ENCODE results near the gene CCNE1.

GRCh38 chr19:29763196-29763595 is 48.6 kb upstream of the CCNE1 start:
- TF ChIP-seq POLR2AphosphoS5 (IDR thresholded peaks at IDR 0.05; ENCODE audit: low read depth, low read length) (no peak), REST (IDR thresholded peaks at IDR 0.05; ENCODE audit: insufficient read depth in 1 of 2, low read depth in 2 of 2, low read length in 2 of 2) (no peak), SIN3A (IDR thresholded peaks at IDR 0.05; ENCODE audit: borderline replicate concordance, insufficient read depth, low read length) (no peak), TAF1 (IDR thresholded peaks at IDR 0.05; ENCODE audit: borderline replicate concordance, insufficient read depth, low read length) (no peak), FOXP2 (optimal IDR thresholded peaks at IDR 0.05; ENCODE audit: borderline replicate concordance, extremely low read depth, extremely low read length, insufficient read depth) (no peak)

Measured in PFSK-1 (cell line).